Measurements from ENCODE around the gene CDC37. TPM values are rescaled to one million over a fixed set of nuclear protein-coding genes. Genes with fewer than 3 reads are reported as not detected.
A peak's percentile ranks its signal among the peaks of the same experiment; 100 is the strongest.

CDC37 gene
- total and polyA plus RNA-seq, 7 experiments from 2014 or later, result 62.8 to 229 (median 177) TPM

DNA sequence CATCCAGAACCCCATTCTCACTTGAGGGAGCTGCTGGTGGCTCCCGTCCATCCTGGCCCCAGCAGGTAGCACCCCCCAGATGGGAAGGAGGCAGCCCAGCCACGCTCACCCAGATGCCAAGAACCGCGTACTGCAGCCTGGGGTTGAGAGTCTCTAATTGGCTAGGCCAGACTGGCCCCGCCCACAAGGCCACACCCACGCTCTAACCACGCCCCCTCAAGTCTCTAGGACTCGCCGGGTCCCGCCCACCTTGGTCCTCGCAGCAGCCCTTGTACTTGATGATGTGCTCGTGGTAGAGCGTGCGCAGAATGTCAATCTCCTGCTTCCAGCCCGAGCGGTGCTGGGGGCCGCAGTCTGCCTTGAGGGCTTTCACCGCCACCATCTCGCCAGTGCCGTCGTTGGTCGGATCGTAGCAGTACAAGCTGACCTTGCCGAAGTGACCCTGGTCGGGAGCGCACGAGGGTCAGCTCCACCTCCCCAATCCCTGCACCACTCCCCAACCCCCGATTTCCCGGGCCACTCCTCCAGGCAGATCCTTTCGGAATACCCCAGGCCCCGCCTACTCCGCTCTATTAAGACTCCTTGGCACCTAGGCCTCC lies 49.5 kb downstream of the CDC37 start:
- Mint-ChIP-seq H3K9me3 (no peaks in the 10 kb centered on the region), H3K4me3 (no peak overlapping the region), H3K4me1 (peaks cover 0 to 3% (median 0%) of the 10 kb centered on the region in 7 donors), H3K36me3 (peaks cover 0 to 20% (median 7%) of the 10 kb centered on the region in 5 donors), H3K27me3 (no peaks in the 10 kb centered on the region), H3K27ac (no peak overlapping the region)
- intact Hi-C loops (cut with micrococcal nuclease), result no loop called here
- Histone ChIP-seq H3K4me3 (ENCODE audit: low read length) (no peak overlapping the region), H3K36me3 (ENCODE audit: control insufficient read depth in 2 of 3, insufficient read depth in 3 of 3, low read length in 3 of 3) (peaks cover 0 to 79% (median 13%) of the 10 kb centered on the region in 3 experiments), H3K27ac (ENCODE audit: low read depth, low read length) (no peak overlapping the region), H3K4me1 (ENCODE audit: control insufficient read depth in 2 of 2, insufficient read depth in 2 of 2, low read length in 2 of 2) (no peaks in the 10 kb centered on the region), H3K9me3 (ENCODE audit: control insufficient read depth in 2 of 3, low read length in 3 of 3) (no peaks in the 10 kb centered on the region), H3K27me3 (ENCODE audit: control insufficient read depth in 2 of 2, insufficient read depth in 2 of 2, low read length in 2 of 2) (no peaks in the 10 kb centered on the region)
- ATAC-seq (peak; percentile 60), DNase-seq (peak in 6 of 9 donors; percentile 17 to 40 (median 24))
- ChIA-PET CTCF (no interaction called here), POLR2A (interaction anchor here (1.0 kb wide), 1 partner anchor 83 kb away, joined by 3 read pairs; the partner anchor contains the start of gene ICAM1)

DNA sequence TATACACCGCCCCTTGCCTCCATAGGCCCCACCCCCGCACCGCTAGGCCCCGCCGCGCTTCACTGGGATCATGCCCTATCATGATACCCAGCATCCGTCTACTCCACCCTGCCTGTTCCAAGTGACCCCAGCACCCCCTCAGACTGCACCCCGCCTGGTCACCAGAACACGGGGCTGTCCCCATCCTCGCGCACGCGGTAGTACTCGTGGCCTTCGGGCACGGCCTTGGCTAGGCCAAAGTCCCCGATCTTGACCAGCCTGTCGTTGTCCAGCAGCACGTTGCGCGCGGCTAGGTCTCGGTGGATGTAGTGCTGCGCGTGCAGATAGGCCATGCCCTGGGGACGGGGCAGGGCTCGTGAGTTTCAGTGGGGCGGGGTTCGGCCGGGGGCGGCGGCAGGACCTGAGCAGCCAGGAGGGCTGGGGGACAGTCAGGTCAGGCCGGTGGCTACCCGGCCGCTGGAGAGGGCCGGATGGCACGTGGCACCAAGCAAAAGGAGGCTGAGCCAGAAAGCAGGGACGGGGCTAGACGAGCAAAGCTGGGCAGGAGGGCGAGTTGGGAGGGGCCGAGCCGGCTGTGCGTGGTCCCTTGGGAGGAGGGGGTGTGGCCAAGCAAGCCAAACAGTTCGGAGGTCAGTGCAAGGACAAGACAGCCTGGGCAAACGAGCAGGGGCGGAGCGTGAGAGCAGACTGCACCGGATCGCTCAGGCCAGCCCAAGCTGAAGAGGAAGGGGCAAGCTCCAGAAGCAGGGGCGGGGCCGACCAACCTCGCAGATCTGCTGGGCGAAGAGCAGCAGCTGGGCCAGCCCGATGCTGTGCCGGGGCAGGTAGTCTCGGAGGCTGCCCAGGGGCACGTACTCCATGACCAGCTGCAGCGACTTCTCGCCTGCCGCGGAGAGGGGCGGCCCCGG lies 50.3 kb downstream of the CDC37 start:
- Histone ChIP-seq H3K27me3 (ENCODE audit: control insufficient read depth in 2 of 2, insufficient read depth in 2 of 2, low read length in 2 of 2) (no peaks in the 10 kb centered on the region), H3K27ac (ENCODE audit: low read depth, low read length) (no peak overlapping the region), H3K4me3 (ENCODE audit: low read length) (no peak overlapping the region), H3K4me1 (ENCODE audit: control insufficient read depth in 2 of 2, insufficient read depth in 2 of 2, low read length in 2 of 2) (no peaks in the 10 kb centered on the region), H3K9me3 (ENCODE audit: control insufficient read depth in 2 of 3, low read length in 3 of 3) (no peaks in the 10 kb centered on the region), H3K36me3 (ENCODE audit: control insufficient read depth in 2 of 3, insufficient read depth in 3 of 3, low read length in 3 of 3) (peaks cover 0 to 71% (median 13%) of the 10 kb centered on the region in 3 experiments)
- ChIA-PET POLR2A (interaction anchor here (1.0 kb wide), 1 partner anchor 82 kb away, joined by 3 read pairs; the partner anchor contains the start of gene ICAM1), CTCF (no interaction called here)
- ATAC-seq (no peak), DNase-seq (no peak)
- intact Hi-C loops (cut with micrococcal nuclease), result no loop called here
- Mint-ChIP-seq H3K4me1 (peaks cover 0 to 3% (median 0%) of the 10 kb centered on the region in 7 donors), H3K9me3 (no peaks in the 10 kb centered on the region), H3K27ac (no peak overlapping the region), H3K36me3 (peaks cover 0 to 20% (median 7%) of the 10 kb centered on the region in 5 donors), H3K27me3 (no peaks in the 10 kb centered on the region), H3K4me3 (no peak overlapping the region)

DNA sequence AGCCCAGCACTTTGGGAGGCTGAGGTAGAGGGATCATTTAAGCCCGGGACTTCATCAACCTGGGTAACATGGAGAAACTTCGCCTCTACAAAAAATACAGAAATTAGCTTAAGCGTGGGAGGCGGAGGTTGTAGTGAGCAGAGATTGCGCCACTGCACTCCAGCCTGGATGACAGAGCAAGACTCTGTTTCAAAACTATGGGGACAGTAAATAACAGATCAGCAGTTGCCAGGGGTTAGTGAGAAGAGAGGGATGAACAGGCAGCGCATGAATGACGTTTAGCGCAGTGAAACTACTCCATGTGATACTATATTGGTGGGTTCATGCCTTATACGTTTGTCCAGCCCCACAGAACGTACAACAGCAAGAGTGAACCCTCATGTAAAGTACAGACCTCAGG lies 56.8 kb downstream of the CDC37 start:
- Mint-ChIP-seq H3K27me3 (no peaks in the 10 kb centered on the region), H3K4me3 (no peak overlapping the region), H3K36me3 (peaks cover 0 to 5% (median 0%) of the 10 kb centered on the region in 5 donors), H3K27ac (no peak overlapping the region), H3K4me1 (no peaks in the 10 kb centered on the region), H3K9me3 (no peaks in the 10 kb centered on the region)
- no peaks in the 10 kb centered on the region for H3K27me3 ChIP-seq (ENCODE audit: control insufficient read depth in 2 of 2, insufficient read depth in 2 of 2, low read length in 2 of 2)
- POLR2A ChIA-PET, result interaction anchor here (2.5 kb wide), 1 partner anchor 13 kb away, joined by 11 read pairs; the partner anchor contains the start of gene RAVER1
- DNase-seq (no peak), ATAC-seq (peak; percentile 88)
- H3K36me3 ChIP-seq (ENCODE audit: control insufficient read depth in 2 of 3, insufficient read depth in 3 of 3, low read length in 3 of 3), result peaks cover 0 to 12% (median under 1%) of the 10 kb centered on the region in 3 experiments
- no peaks in the 10 kb centered on the region for H3K9me3 ChIP-seq (ENCODE audit: control insufficient read depth in 2 of 3, low read length in 3 of 3)
- no peaks in the 10 kb centered on the region for H3K4me1 ChIP-seq (ENCODE audit: control insufficient read depth in 2 of 2, insufficient read depth in 2 of 2, low read length in 2 of 2)
- H3K27ac ChIP-seq (ENCODE audit: low read depth, low read length), result no peak overlapping the region
- no peak overlapping the region for H3K4me3 ChIP-seq (ENCODE audit: low read length)
- CTCF ChIA-PET, result no interaction called here
- intact Hi-C loops (cut with micrococcal nuclease), result no loop called here

DNA sequence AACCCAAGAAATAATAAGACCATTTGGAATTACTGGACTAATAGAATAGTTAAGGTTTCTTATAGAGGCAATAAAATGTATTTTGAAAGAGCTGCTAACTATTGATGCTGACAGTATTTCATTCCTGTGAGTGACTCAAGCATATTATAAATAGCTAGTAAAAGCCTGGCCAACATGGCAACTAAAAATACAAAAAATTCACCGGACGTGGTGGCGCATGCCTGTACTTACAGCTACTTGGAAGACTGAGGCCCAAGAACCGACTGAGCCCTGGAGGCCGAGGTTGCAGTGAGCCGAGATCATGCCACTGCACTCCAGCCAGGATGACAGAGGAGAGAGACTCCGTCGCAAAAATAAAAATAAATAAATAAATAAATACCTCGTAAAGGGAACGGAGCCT lies 58.6 kb downstream of the CDC37 start:
- H3K27me3 Mint-ChIP-seq, result no peaks in the 10 kb centered on the region
- H3K4me3 Mint-ChIP-seq, result no peak overlapping the region
- intact Hi-C loops (cut with micrococcal nuclease), result no loop called here
- H3K4me3 ChIP-seq (ENCODE audit: low read length), result no peak overlapping the region
- CTCF ChIA-PET, result interaction anchor here (1.1 kb wide), 1 partner anchor 26 kb away, joined by 3 read pairs; no protein-coding TSS in a partner anchor
- peaks cover 6 to 11% of the 10 kb centered on the region in 2 donors for H3K4me1 ChIP-seq (ENCODE audit: control insufficient read depth in 2 of 2, insufficient read depth in 2 of 2, low read length in 2 of 2)
- peaks cover 0 to 12% (median 9%) of the 10 kb centered on the region in 7 donors for H3K4me1 Mint-ChIP-seq
- no peaks in the 10 kb centered on the region for H3K36me3 Mint-ChIP-seq
- no peak overlapping the region for H3K27ac Mint-ChIP-seq
- ATAC-seq, result no peak
- no peak overlapping the region for H3K27ac ChIP-seq (ENCODE audit: low read depth, low read length)
- no peaks in the 10 kb centered on the region for H3K9me3 Mint-ChIP-seq
- no peaks in the 10 kb centered on the region for H3K36me3 ChIP-seq (ENCODE audit: control insufficient read depth in 2 of 3, insufficient read depth in 3 of 3, low read length in 3 of 3)
- H3K9me3 ChIP-seq (ENCODE audit: control insufficient read depth in 2 of 3, low read length in 3 of 3), result no peaks in the 10 kb centered on the region
- H3K27me3 ChIP-seq (ENCODE audit: control insufficient read depth in 2 of 2, insufficient read depth in 2 of 2, low read length in 2 of 2), result no peaks in the 10 kb centered on the region
- POLR2A ChIA-PET, result interaction anchor here (0.7 to 2.5 kb wide), 3 partner anchors 11 to 17 kb away, joined by 3 to 11 read pairs (median 4); partner anchors contain the start of gene RAVER1
- DNase-seq, result no peak

DNA sequence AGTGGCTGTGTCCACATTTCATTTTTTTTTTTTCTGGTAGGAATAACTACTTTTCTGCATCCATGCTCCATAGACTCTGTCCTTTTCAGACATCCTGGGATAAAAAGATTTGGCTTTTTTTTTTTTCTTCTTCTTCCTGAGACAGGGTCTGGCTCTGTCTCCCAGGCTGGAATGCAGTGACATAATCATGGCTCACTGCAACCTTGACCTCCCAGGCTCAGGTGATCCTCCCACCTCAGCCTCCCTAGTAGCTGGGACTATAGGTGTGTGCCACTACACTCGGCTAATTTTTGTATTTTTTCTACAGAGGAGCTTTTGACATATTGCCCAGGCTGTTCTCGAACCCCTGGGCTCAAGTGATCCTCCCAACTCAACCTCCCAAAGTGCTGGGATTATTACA lies 59.8 kb downstream of the CDC37 start:
- intact Hi-C loops (cut with micrococcal nuclease), result no loop called here
- CTCF ChIA-PET, result interaction anchor here (0.6 kb wide), 2 partner anchors 85 to 410 kb away, joined by 3 to 4 read pairs; no protein-coding TSS in a partner anchor
- Mint-ChIP-seq H3K36me3 (peaks cover 0 to under 1% (median 0%) of the 10 kb centered on the region in 5 donors), H3K4me3 (peak overlapping the region in 1 of 10 donors; percentile 48), H3K27me3 (no peaks in the 10 kb centered on the region), H3K4me1 (peaks cover 8 to 25% (median 22%) of the 10 kb centered on the region in 7 donors), H3K27ac (peak overlapping the region in 1 of 9 donors; percentile 65), H3K9me3 (no peaks in the 10 kb centered on the region)
- Histone ChIP-seq H3K9me3 (ENCODE audit: control insufficient read depth in 2 of 3, low read length in 3 of 3) (no peaks in the 10 kb centered on the region), H3K4me3 (ENCODE audit: low read length) (no peak overlapping the region), H3K36me3 (ENCODE audit: control insufficient read depth in 2 of 3, insufficient read depth in 3 of 3, low read length in 3 of 3) (no peaks in the 10 kb centered on the region), H3K27ac (ENCODE audit: low read depth, low read length) (no peak overlapping the region), H3K4me1 (ENCODE audit: control insufficient read depth in 2 of 2, insufficient read depth in 2 of 2, low read length in 2 of 2) (peaks cover 15 to 16% of the 10 kb centered on the region in 2 donors), H3K27me3 (ENCODE audit: control insufficient read depth in 2 of 2, insufficient read depth in 2 of 2, low read length in 2 of 2) (no peaks in the 10 kb centered on the region)
- no peak for ATAC-seq
- POLR2A ChIA-PET, result interaction anchor here (1.2 kb wide), 1 partner anchor 24 kb away, joined by 3 read pairs; no protein-coding TSS in a partner anchor
- DNase-seq, result no peak

All from naive thymus-derived CD4-positive, alpha-beta T cell (primary cell).